ENCODE data around the gene SSC4D.
"Not testable (repeated sequence)": the region's sequence is repeated elsewhere in the genome, so short reads cannot be mapped to it uniquely, and the experiment has no call there.

Gene SSC4D

DNA sequence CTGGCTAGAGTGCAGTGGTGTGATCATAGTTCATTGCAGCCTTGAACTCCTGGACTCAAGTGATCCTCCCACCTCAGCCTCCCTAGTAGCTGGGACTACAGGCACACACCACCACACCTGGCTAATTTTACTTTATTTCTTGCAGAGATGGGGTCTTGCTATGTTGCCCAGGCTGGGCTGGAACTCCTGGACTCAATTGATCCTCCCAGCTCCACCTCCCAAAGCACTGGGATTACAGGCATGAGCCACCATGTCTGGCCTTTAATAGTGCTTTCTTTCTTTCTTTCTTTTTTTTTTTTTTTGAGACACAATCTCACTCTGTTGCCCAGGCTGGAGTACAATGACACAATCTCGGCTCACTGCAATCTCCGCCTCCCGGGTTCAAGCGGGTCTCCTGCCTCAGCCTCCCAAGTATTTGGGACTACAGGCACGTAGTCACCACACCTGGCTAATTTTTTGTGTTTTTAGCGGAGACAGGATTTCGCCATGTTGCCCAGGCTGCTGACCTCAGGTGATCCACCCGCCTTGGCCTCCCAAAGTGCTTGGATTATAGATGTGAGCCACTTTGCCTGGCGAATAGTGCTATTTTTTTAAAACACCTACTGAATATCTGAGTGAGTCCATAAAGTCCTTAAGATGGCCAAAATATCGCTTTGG is 8.3 kb upstream of the SSC4D start:
- not testable (repeated sequence) for DNase-seq

GRCh38 chr7:76412249-76412648 is 2.8 kb upstream of the SSC4D start:
- DNase-seq, result no peak

- no peak for DNase-seq
Observed at GRCh38 chr7:76411626-76412025, 2.1 kb upstream of the SSC4D start.

GRCh38 chr7:76408121-76408560 is 1.4 kb downstream of the SSC4D start:
- DNase-seq, result no peak

DNA sequence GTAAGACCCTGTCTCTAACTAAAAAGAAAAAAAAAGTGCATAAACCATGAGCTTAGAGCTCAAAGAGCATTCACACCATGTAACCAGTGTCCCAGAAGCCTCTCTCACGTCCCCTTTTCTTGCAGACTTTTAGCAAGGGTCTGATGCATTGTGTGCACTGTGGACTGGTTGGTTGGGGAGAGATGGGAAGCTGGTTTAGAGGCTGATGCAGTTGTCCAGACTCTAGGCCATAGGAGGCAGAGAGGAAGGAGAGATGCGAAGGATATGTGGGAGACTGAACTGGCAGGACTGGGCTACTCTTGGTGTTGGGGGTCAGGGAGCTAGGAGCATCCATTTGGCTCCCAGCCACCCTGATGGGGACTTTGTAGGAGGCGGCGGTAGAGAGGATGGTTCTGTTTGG is 1.8 kb downstream of the SSC4D start:
- no peak for DNase-seq

DNA sequence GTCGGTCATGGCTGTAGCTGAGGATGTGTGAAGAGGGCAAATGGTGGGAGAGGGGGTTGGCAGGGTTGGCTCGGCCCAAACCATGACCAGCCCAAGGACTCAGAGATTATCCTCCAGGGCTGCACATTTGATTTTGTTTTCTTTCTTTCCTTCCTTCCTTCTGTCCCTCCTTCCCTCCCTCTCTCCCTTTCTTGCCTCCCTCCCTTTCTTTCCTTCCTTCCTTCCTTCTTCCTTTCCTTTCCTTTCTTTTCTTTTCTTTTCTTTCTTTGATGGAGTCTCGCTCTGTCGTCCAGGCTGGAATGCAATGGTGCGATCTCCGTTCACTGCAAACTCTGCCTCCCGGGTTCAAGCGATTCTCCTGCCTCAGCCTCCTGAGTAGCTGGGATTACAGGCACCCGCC is 3.8 kb downstream of the SSC4D start:
- no peak for DNase-seq

DNA sequence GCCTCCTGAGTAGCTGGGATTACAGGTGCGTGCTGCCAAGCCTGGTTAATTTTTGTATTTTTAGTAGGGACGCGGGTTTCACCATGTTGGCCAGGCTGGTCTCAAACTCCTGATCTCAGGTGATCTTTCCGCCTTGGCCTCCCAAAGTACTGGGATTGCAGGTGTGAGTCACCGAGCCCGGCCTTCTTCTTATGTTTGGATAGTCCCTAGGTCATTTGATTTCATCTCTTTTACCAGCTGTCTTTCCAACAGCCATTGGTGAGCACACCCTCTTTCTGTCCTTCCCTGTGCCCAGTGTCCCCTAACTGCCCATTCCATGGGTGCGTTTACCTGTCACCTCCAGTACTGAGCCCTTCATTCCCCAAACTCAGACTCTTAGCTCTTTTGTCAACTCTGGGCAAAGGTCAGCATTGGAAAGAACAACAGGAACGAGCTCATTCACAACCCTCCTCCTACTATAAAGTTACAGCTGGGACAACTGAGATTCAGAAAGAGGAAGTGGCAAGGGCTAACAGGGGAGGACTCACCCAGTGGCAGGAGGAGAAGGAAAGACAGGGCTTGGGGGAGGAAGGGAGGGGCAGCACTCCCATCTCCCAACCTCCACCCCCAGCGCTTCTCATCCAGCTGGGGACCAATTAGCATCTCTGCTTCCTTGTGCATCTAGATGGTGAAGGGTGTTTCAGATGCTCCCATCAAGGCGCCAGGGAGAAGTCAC is 5.6 kb downstream of the SSC4D start:
- peak; percentile 74 to 86 for DNase-seq

- DNase-seq, result peak; percentile 67 to 83
Observed at GRCh38 chr7:76403097-76403496, 6.4 kb downstream of the SSC4D start.

- no peak for DNase-seq
Observed at GRCh38 chr7:76400248-76400647, 9.2 kb downstream of the SSC4D start.

GRCh38 chr7:76397409-76398183 is 11.9 kb downstream of the SSC4D start:
- DNase-seq, result peak; percentile 58 to 77

- no peak for DNase-seq
Observed at GRCh38 chr7:76396864-76397263, 12.6 kb downstream of the SSC4D start.

DNA sequence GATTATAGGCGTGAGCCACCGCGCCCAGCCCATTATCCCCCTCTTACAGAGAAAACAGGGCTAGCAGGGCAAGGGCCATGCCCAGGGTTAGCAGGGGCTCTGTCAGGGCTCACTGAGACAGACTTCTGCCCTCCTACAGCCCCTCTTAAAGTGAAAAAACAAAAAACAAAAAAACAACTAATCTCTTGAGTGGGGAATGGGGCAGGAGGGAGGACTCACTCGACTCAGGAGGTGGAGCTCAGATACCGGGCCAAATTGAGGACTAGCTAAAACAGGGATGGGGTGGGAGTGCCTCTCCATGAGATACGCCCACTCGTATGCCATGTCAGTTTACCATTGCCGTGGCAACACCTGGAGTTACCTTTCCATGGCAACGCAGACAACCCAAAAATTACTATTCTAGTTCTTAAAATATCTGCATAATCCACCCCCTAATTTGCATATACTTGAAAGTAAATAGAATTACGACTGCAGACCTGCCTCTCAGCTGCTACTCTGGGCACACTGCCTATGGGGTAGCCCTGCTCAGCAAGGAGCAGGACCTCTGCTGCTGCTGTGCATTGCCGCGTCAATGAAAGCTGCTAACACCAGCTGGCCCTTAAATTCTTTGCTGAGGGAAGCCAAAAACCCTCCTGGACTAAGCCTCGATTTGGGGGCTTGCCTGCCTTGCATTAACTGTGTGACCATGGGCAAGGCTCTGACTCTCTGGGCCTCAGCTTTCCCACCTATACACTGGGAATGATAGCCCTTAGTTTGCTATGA is 13.4 kb downstream of the SSC4D start:
- no peak for DNase-seq

- DNase-seq, result not testable (repeated sequence)
Observed at GRCh38 chr7:76395605-76395964, 13.9 kb downstream of the SSC4D start.

DNA sequence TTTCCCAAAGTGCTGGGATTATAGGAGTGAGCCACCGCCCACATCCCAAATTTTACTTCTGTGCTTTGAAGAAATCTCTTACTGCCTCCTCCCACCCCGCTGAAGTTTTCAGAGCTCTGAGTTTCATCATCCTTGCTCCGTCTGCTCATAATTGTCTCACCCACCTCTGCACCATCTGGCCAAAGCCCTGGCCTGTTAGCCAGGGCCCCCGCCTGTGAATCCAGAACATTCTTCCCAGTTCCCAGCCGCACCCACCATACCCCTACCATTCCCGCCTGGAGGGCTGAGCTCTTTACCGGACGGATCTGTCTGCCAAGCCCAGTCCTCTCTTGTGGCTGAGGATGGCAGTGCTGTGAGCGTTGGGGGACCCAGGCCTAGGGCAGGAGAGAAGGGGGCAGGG is 14.5 kb downstream of the SSC4D start:
- DNase-seq, result peak; percentile 53 to 80

DNA sequence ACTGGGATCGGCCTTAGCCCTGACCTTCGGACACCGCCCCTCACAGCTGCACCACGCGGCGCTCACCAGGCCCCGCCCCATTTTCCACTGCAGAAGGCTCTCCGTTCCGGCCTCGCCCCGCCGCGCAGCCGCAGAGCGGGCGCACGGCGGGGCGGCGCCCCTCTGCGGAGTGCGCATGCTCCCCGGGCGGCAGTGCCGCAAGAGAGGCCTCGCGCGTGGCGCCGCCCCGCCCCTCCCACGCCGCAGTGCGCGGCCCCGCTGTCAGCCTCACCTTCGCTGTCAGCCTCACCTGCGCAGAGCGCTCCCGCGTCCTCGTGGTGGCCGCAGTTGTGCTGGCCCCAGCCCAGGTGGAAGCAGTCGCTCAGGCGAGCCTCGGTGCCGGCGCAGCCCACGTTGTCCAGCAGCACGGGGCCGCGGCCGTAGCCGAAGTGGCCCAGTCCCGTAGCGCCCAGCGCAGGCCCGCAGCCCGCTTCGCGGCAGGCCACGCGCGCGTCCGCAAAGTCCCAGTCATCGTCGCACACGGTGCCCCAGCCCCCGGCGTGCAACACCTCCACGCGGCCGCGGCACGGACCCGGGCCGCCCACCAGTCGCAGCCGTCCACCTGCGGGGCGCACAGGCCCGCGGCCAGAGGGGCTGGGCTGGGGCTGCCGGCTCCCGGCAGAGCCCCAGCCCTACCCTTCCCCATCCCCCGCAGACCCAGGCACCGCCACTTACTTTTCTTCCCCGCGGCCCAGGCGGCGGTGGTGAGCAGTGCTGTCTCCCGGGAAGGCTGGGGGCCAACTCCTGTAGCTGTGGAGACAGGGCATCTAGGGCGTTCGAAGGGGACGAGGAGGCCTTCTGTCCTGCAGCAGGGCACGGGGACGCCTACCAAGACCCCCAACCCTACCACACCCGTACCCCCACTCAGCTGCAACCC is 16.1 kb downstream of the SSC4D start:
- peak; percentile 88 to 95 for DNase-seq

DNA sequence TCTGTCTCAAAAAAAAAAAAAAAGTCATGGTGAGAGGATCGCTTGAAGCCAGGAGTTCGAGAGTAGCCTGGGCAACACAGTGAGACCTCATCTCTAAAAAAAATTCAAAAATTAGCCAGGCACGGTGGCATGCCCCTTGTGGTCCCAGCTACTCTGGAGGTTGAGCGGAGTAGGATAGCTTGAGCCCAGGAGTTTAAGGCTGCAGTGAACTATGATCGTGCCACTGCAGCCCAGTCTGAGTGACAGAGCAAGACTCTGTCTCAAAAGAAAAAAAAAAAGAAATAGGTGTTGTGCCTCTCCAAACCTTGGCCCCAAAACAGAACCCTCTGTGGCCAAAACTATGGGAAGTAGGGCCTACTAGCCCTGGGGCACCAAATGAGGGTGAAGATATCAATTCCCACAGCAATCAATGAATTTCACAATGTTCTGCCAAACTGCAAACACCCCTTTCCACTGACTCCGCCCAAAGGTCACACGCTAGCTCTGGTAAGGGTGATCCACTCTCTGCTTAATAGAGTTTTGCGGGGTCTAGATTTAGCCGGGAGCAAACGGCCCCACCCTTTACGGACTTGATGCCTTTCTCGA is 16.9 kb downstream of the SSC4D start:
- DNase-seq, result no peak

- DNase-seq, result no peak
Observed at GRCh38 chr7:76390092-76390491, 19.4 kb downstream of the SSC4D start.

GRCh38 chr7:76387789-76388188 is 21.7 kb downstream of the SSC4D start:
- DNase-seq, result not testable (repeated sequence)

DNA sequence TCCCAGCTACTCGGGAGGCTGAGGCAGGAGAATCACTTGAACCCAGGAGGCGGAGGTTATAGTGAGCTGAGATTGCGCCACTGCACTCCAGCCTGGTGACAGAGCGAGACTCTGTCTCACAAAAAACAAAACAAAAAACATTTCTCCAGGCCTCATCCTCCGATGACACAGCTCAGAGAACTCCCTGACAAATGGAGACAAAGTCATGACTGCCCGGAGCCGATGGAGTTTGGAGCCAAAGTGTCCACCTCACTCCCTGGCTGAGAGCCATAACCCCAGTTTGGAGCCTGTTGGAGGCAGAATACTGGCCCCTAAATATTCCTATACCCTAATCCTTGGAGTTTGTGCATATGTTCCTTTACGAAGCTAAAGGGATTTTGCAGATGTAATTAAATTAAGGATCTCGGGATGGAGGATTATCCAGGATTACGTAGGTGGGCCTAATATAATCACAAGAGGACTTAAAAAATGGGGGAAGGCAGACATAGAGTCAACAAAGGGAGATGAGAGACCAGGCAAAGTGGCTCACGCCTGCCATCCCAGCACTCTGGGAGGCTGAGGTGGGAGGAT is 22.7 kb downstream of the SSC4D start:
- no peak for DNase-seq

GRCh38 chr7:76383089-76383944 is 26.2 kb downstream of the SSC4D start:
- peak in 1 of 2 donors; percentile 38 for DNase-seq
